Activated T-cell treated with anti-CD3 and anti-CD28 coated beads, Interleukin-2, amount 50 U/mL, for 1 hour (primary cell): ENCODE results near the gene JARID2.
"Not testable (repeated sequence)": the region's sequence is repeated elsewhere in the genome, so short reads cannot be mapped to it uniquely, and the experiment has no call there.

Source experiments
- DNase-seq: peaks from one replicate; pipeline ENCODE4 v3.0.0-alpha.2; 2020

The JARID2 gene

DNA sequence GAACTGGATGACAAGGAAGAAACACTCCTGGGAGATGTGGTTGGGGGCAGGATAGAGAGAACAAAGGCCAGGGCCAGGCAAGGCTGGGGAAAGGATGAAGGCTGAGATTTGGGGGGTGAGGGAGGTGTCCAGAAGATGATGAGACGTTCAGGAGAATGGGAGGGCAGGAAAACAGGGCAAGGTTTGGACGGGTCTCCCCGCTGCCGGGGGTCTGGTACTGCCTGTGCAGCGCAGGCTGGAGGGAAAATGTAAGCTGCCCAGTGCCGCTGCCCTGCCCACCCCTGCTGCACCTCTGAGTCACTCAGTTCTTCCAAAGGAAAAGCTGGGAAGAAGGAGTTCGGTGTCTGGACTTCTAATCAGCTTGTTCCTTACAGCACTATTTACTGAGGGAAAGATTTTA is 286.1 kb downstream of the JARID2 start:
- no peak for DNase-seq

- no peak for DNase-seq
Observed at GRCh38 chr6:15533379-15534026, 287.6 kb downstream of the JARID2 start.

DNA sequence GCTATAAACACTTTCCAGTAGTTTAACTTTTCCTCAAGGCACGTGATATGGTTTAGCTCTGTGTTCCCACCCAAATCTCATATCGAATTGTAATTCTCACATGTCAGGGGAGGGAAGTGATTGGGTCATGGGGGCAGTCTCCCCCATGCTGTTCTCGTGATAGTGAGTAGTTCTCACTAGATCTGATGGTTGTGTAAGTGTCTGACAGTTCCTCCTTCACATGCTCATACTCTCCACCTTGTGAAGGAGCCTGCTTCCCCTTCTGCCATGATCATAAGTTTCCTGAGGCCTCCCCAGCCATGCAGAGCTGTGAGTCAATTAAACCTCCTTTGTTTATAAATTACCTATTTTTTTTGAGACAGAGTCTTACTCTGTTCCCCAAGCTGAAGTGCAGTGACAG is 289.1 kb downstream of the JARID2 start:
- DNase-seq = no peak

GRCh38 chr6:15535495-15536197 is 289.8 kb downstream of the JARID2 start:
- DNase-seq = no peak

DNA sequence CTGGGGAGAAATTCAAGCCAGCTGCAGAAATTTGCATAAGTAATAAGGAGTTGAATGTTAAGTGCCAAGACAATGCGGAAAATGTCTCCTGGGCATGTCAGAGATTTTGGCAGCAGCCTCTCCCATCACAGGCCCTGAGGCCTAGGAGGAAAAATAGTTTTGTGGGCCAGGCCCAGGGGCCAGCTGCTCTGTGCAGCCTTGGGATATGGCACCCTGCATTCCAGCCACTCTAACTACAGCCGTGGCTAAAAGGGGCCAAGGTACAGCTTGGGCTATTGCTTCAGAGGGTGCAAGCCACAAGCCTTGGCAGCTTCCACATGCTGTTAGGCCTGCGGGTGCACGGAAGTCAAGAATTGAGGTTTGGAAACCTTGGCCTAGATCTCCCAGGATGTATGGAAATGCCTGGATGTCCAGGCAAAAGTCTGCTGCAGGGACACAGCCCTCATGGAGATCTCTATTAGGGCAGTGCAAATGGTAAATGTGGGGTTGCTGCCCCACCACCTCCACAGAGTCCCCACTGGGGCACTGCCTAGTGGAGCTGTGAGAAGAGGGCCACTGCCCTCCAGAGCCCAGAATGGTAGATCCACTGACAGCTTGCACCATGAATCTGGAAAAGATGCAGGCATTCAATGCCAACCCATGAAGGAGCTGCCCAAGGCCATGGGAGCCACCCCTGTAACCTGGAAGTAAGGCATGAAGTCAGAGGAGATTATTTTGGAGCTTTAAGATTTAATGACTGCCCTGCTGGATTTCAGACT is 290.5 kb downstream of the JARID2 start:
- no peak for DNase-seq

GRCh38 chr6:15538106-15538505 is 292.2 kb downstream of the JARID2 start:
- DNase-seq = no peak

- DNase-seq = no peak
Observed at GRCh38 chr6:15538766-15539495, 293.1 kb downstream of the JARID2 start.

DNA sequence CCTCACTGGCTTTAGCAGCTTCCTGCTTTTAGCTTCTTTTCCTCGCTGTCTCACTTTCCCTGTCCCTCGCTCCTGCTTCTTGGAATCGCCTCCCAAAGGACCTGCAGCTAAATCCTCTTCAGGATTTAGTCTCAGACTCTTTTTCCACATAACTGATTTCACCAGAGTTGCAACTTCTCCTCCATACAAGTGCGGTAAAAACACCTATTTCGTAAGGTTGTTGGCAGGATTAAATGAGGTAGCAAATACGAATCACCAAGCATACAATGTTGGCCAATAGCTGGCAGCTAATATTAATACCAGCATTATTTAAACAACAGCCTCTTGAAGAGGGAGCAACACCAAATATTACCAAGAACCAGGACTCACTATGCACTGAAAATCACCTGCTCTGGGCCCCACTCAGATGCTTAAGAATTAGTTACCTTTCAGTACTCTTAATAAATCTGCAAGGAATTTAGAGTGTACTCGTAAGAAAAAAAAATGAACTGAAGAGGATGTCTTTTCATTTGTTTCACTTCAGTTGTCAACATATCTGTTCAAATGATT is 293.9 kb downstream of the JARID2 start:
- no peak for DNase-seq

DNA sequence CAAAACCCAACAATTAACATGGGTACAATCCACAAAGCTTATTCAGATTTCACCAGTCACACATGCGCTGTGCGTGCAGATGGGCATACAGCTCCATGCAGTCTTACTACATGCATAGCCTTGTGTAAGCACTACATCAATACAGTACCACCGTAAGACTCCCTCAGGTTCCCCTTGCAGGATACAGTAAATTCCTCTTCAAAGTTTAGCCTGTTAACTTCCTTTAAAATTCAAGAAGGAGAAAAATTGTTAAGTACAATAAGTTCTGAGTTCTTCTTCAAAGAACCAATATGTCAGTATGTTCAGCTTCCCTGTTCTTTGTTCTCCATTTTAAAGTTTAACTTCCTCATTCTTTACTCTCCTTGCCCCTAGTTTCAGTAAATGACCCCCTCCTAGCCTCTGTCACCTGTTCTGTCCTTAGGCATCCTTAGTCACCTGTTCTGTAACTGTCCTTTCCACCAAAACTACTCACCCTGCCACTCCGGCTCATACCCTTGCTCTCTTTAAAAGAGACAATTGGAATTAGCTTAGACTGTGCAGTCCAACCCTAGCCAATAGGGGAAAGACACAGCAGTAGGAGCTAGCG is 297.6 kb downstream of the JARID2 start:
- DNase-seq = not testable (repeated sequence)

GRCh38 chr6:15544321-15544900 is 298.5 kb downstream of the JARID2 start:
- DNase-seq = no peak

DNA sequence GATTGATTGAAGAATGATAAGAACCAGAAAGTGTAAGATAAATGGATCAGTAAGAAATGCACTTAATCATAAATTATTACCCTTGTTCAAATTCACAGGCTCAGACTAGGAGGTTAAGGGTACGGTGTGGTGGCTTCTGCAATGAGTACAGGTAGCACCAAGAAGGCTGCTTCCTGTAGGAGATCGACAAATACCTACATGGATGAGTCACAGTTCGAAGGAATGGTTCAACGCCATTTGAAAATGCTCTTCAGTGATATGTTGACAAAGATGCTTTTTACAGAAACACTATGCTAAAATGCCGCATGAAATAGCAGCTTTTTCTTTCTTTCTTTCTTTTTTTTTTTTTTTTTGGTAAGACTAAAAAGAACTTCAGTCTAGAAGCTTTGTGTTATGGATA is 300.7 kb downstream of the JARID2 start:
- no peak for DNase-seq

DNA sequence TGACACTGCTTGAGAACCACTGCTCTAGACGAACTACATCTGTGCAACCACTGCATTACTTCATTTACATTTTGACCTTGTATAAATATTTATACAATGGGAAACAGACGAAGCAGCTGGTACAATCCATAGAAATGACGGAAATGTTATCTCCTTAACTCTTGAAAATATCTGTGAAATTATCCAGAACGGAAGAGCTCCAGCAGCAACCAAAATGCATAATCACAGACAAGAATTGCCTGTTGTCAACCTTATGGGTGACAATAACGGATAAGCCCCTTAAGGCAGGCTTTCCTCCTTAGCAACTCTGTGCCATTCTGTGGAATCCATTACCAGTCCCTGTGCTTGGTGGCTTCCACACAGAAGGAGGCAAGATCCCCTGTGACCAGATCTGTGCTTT is 301.5 kb downstream of the JARID2 start:
- no peak for DNase-seq

- DNase-seq = no peak
Observed at GRCh38 chr6:15549371-15549770, 303.5 kb downstream of the JARID2 start.

DNA sequence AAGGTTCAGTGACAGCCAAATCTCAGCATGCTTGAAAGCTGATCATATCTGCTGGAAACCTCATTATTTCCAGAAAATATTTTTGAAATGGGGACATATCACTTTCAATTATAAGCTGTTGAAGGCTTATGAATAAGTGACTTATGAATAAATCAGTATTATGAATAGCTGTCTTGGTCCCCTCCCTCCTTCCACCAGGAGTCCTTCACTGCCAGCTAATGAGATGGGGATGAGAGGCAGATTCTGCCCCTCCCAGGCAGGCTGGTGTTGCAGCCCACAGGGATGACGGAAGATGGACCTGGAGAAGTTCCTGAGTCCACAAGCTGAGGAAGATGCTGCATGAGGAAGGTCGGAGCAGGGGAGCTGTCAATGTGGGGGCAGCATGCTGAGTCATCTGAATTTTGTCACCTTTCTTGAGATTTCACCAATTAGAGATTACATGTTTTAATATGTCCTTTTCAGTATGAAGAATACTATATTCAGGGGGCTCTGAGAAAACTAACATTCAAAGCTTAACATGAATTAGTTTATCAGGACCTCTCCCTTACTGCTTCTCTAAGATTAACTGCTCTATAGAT is 304.8 kb downstream of the JARID2 start:
- no peak for DNase-seq

DNA sequence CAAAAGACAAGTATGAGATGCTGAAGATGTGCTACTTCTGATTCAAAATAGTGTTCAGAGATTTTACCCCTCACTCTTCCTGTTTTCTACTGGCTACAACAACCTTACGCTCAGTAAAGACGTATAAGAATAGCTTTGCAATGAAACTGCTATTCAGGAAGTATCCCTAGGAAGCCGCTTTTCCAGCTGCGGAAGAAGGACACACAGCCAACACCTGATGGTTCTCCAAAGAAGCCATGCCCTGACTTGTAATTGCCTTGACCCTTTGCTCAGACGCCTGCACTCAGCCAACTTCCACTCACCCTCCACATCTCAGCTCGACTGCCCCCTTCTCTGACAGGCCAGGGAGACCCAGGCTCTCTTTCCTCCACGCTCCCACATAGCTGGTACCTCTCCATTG is 305.4 kb downstream of the JARID2 start:
- no peak for DNase-seq

GRCh38 chr6:15551798-15552197 is 305.9 kb downstream of the JARID2 start:
- no peak for DNase-seq

- no peak for DNase-seq
Observed at GRCh38 chr6:15553031-15553430, 307.2 kb downstream of the JARID2 start.

GRCh38 chr6:15553736-15554294 is 307.9 kb downstream of the JARID2 start:
- no peak for DNase-seq

DNA sequence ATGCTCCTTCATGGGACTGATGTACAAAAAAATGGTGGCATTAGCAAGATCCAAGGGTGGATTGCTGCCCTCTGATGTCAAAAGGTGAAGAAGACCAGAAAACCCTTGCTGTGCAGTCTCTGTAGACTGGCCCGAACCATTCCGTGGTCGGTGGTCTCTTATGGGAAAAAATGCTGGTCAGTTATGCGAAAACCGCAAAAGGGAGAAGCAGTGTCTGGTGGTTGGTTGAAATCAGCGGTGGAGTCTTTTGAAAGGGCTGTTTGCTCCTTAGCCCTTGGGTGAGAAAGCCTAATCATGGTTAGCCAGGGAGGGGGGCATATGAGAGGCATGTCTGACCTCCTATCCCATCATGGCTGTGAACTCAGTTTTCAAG is 308.8 kb downstream of the JARID2 start:
- DNase-seq = no peak

DNA sequence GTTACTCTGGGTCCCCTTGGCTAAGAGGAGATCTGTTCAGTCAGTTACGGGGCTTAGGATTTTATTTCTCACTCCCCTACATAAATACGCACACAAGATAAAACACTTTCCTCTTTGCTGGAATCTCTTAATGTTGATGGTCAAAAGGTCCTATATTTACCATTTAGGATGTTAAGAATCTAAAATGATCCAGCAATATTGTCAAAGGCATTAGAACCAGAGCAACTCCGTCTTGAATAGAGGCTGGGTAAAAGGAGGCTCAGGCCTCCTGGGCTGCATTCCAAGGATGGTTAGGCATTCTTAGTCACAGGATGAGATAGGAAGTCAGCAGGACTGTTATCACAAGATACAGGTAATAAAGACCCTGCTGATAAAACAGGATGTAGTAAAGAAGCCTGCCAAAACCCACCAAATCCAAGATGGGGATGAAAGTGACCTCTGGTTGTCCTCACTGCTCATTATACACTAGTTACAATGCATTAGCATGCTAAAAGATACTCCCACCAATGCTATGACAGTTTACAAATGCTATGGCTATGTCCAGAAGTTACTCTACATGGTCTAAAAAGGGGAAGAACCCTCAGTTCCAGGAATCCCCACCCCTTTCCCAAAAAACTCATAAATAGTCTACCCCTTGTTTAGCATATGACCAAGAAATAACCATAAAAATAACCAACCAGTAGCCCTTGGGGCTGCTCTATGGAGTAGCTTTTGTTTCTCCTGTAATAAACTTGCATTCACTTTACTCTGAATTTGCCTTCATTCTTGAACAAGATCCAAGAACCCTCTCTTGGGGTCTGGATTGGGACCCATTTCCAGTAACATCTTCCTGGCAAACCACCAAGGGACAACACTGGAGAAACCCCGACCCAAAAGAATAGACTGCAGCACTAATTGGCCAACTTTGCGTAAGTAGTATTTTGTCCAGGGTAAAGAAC is 309.5 kb downstream of the JARID2 start:
- DNase-seq = no peak
